Measurements from ENCODE around the gene PER3.
A peak's percentile ranks its signal among the peaks of the same experiment; 100 is the strongest.

The PER3 gene

DNA sequence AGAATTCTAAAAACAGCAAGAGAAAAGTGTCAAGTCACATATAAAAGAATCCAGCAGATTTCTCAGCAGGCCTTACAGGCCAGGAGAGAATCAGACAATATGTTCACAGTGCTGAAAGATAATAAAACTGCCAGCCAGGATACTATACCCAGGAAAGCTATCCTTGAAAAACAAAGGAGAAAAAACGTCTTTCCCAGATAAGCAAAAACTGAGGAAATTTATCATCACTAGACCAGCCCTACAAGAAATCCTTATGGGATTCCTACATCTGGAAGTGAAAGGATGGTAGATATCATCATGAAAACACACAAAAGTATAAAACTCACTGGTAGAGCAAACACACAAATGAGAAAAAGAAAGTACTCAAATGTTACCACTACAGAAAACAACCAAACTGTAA is 93.9 kb downstream of the PER3 start:
- DNase-seq: no peak

DNA sequence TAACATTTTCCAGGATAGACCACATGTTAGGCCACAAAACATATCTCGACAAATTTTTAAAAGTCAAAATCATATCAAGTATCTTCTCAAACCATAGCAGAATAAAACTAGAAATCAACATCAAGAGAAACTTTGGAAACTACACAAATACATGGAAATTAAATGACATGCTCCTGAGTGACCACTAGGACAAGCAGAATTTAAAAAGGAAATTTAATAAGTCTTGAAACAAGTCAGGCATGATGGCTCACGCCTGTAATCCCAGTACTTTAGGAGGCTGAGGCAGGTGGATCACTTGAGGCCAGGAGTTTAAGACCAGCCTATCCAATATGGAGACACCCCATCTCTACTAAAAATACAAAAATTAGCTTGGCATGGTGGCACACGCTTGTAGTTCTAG is 95.1 kb downstream of the PER3 start:
- no peak for DNase-seq

DNA sequence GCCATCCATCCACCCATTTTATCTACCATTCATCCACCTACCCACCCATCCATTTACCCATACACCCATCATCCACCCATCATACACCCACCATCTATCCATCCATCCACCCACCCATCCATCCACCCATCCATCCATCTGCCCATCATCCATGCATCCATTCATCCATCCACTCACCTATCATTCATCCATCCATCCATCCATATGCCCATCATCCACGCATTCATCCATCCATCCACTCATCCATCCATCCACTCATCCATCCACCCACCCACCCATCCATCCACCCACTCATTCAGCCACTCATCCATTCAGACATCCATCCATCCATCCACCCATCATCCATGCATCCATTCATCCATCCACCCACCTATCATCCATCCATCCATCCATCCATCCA is 100.7 kb downstream of the PER3 start:
- no peak for DNase-seq

DNA sequence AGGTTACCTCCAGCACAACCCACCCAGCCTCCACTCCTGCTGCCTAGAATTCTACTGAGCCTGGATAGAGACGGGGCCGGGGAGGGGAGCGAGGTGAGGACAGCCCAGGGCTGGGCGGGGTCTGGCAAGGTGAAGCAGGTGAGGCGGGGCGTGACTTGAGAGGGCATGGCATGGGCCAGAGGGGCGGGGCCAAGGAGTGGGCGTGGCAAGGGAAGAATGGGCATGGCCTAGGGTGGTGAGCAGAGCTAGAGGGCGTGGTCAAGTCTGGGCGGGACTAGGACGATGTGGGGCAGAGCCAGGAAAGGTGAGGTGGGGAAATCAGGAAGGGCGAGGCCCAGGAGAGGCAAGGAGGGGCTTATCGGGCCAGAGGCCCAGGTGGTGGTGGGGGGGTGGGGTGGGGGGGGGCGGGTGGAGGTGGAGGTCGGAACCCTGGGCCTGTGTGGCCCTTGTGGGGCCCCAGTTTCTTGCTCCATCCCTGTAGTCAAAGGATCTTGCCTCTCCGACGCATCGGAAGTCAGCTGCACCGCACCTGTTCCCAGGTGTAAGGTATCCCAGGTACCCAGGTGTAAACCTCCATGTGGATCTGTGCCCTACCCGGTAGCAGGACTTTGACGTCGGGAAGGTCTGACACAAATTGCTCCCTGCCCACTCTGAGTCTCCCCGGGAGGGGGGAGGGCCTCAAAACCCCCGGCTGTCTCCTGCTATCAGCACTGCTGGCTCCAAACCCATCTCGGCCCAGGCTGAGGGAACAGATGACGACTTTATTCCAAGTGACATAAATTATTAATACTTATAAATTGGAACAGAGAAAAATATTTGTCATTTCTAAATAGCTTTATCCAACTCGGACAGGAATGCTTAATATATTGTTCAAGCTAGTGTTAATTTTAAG is 101.7 kb downstream of the PER3 start:
- DNase-seq: peak; percentile 45

DNA sequence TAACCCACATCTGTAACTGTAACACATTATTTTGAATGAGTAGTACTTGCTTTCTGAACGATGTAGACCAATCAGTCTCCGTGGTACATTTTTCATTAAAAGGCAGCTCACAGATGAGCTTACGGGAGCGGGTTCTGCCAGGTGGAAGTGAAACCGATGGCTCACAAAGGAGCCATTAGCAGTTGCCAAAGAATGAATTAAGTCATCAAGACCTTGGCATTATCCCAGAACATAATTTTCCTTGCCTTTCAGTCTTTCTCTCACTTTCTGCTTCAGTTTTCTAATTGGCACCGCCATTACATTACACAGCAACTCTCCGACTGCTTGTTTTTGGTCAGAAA is 102.3 kb downstream of the PER3 start:
- no peak for DNase-seq

DNA sequence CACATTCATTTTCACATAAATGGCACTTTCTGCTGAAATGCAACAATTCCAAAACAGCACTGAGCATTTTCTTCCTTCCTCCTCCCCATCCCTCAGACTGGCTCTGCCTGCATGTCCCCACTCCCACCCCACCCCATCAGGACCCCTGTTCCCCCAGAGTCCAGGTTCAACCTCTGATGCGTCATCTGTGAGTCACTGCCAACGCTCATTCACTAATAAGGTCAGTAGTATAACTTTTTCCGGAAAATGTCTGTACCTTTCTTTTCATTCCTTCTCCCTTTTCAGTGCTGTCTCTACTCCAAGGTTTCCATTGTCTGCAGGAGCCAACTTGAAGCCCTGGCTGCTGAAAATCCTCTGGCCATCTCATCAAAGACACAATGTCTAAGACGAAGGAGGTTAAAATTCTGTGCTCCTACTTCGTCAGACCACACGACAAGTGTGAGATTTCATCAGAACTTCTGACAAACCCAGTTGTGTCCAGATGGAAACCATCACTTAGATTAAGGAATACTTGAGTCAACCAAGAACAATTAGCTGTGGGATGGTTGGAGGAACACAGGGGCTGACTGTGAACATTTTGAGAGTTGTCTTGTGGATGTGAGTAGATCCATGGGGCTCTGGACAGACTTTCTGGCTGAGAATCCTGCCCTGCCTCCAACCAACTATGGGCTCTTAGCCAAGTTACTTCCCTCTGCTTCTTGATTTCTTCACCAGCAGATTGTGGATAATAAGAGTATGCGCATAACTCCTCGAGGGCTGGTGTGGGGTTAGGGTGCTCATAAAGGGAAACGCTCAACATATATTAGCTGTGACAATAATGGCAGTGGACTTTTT is 104.4 kb downstream of the PER3 start:
- peak; percentile 8 for DNase-seq

DNA sequence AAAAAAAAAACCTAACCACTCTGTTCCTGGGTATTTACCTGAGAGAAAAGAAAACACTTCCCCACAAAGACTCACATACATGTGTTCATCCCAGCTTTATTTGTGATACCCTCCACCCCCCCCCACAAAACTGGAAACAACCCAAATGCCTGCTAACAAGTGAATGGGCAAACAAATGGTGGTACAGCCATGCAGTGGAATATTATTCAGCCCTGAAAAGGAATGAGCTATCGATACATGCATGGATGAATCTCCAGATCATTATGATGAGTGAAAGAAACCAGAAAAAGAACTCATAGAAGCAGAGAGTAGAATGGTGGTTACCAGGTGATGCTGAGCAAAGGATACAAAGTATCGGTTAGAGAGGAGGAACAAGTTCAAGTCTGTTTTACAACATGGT is 106.8 kb downstream of the PER3 start:
- no peak for DNase-seq

DNA sequence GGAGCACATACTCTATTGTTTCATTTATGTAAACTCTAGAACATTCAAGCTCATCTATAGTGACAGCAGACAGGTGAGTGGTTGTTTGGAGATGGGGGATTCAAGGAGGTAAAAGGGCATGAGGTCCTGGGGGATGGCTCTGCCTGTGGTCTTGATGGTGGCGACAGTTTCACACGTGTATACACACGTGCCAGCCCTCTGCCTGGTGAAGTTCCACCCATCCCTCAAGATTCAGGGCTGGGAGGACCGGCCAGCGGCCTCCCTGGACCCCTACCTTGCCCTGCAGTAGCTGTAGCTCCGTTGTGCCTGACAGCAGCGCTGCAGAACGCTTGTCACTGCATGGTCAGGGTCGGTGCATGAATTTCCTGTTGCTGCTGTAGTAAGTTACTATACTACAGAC is 107.7 kb downstream of the PER3 start:
- no peak for DNase-seq

DNA sequence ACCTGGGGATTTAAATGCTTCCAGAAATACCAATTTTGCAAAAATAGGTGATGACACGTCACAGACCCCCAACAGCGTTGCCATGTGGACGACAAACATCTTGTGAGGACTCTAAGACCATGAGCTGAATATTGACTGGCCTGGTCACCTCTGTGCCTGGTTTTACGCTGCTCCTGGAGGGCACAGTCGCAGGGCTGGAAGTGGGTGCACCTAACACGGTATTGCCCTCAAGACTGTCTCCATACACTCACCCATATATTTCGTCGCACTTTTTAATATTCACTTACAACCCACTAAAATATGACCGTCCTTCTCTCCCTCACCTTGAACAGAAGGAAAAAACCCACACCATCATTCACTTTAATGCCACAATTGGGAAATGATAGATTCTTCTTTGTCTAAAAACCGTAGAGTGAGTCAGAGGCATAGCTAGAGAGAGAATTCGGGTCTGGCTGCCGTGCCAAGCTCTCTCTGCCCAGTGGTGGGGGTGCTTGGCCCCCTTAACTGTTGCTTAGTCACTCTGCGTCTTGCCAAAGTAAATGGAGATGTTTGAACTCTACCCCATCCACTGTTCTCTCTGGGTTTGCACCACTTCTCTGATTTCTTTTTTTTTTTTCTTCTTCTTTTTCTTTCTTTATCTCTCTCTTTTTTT is 109.6 kb downstream of the PER3 start:
- DNase-seq: no peak

Measured in hematopoietic multipotent progenitor cell treated with erythropoietin and hydrocortisone succinate and interleukin-3 and kit ligand, for 4 days (in vitro differentiated cells).